AG08395 (cell line): ENCODE measurements around the gene ZFP36L2.

Experiments used
- DNase-seq: peaks from one replicate; pipeline ENCODE4 v3.0.0; 2012; ENCODE audit warnings: mixed read lengths, low spot score

ZFP36L2 gene

GRCh38 chr2:43223521-43224001 is 2.8 kb downstream of the ZFP36L2 start:
- no peak for DNase-seq

- DNase-seq = no peak
These were observed 3.7 kb downstream of the ZFP36L2 start for GRCh38 chr2:43222475-43223309.

DNA sequence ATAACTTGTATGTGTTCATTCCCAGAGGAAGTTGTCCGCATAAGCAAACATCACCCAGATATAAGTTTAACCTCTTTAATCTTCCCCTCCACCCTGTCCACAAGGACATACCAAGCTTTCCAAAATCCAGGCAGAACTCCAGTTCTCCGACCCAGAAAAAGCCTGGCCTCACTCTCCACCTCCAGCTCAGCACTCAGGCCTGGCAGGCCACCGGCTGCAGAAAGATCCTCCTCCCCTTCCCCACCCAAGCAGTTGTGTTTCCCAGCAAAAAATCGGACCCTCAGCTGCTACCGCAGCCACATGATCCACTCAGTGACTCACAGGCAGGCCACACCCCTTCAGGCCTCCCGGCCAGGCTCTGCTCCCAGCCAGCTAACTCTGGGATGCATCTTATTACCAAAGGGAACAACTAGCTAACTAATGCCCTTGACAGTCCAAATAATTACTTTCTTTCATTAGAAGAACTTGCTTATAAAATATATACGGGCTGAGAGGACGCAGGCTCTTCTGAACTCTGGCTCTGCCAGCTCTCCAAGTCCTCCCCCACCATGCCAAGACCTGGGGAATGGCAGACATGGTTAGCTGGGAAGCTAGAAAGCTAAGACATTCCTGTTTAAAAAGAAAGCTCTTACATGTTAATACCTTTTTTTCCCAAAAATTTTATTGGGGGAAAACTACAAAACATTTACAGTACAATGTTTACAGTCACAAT is 4.5 kb downstream of the ZFP36L2 start:
- peak; percentile 85 for DNase-seq

DNA sequence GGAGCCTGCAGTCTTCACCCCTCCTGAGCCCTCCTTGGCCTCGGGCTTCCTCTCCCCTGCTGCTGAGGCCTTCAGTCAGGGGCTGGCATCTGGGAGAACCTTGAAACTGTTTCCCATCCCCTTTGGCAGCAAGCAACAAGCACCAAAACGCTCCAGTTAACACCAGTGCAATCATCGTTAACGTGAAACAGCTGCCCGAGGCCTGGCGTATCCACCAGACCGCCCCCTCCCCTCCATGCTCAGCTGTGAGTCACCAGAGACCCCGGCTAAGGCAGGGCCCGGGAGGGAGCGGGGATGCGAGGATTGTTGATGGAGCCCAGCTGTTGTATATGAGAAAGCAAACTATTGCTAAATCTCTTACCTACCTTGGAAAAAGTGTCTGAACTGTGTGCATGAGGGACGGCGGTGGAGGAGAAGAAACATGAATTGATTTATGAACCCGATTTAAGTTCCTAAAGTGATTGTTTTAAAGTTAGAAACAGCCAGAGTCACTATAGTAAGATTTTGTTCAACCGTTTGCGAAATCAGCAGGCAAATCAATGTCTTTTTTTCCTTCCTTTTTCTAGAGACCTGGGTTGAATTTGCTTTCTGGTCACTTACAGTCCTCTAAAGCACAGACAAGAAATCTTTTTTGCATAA is 5.2 kb downstream of the ZFP36L2 start:
- peak; percentile 43 for DNase-seq

DNA sequence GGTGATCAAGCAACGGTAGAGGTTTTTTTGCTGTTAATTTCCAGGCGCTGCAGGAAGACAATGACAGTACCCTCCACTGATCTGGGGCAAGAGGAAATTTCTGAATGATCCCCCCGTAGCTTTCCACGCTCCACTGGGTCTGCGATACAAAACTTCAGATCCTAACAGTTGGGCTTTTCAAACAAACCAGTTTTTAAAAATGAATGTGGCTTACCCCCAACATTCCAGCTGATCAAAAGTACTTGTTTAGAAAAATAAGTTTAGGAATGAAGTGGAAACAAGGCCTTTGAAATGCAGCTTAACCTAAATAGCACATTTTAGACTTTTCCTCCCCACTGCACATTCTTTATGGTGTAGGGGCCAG is 5.7 kb downstream of the ZFP36L2 start:
- no peak for DNase-seq

DNA sequence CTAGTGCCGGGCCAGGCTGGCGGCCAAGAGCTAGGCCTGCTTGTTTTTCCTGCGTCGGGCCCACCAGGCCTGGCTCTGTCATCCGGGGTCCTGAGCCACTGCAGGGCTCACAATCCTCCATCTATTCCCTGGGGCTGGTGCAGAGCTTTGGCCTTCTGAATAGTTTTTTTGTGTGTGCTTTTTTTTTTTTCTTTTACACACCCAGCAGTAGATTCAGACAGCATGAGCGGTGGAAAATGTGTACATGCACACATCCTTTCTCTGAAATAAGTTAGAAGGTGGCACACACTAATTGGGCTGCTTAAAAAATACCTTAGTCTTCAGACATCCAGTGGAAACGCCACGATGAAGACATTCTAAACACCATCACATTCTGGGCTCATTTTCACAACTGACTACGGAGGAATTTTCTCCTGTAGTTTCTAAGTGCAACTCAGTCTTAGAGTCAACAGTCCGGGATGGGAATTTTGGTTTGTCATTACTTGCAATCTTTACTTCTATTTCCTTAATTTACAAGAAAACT is 6.1 kb downstream of the ZFP36L2 start:
- no peak for DNase-seq

- peak; percentile 83 for DNase-seq
These were observed 6.8 kb downstream of the ZFP36L2 start for GRCh38 chr2:43219383-43220228.

DNA sequence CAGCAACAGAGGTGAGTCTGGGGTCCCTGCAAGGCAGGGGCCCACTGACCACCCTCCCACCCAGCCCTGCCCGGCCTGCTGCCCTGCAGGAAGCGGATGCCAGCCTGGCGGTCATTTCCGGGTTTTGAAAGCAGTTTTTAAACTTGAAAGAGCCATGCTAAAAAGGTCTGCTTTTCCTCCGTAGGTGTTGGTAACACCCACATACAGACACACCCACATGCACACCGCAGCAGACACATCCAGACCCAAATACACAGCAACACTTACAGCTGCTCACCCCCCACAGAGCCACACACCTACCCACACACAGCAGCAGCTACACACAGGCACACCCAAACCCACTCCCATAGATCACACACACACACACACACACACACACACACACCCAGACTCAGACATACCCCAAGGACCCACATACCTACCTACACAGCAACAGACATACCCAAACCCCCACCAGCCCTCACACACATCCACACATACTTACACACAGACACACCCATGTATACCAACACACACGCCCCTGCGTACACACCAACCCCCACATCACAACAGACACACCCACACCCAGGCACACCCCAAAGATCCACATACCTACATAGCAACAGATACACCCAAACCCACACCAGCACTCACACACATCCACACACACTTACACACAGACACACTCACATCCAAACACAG is 7.6 kb downstream of the ZFP36L2 start:
- DNase-seq = no peak

DNA sequence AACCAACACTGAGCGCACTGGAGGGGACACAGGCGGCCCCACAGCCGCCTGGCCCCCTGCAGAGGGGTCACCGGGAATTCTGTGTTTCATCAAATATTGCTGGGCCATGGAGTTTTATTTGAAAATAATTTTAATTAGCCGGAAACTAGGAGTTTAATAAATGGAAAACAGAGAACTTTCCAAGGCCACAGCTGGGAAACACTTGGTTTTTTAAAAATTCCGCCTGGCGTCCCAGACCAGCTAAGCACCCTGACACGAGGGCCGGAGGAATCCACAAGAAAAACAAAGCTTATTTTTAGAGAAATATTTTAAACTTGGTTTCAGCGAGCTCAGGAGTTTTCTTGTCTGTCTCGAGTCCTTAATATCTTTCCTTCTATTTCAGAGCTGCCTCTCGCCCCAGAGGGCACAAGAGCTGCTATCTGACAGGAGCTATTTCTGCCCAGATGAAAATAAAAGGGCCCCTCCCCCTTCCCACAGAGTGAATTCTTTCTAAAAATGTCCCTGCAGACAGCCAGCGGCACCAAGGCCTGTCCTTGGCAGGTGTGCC is 8.2 kb downstream of the ZFP36L2 start:
- no peak for DNase-seq

GRCh38 chr2:43217228-43218154 is 8.9 kb downstream of the ZFP36L2 start:
- DNase-seq = no peak

DNA sequence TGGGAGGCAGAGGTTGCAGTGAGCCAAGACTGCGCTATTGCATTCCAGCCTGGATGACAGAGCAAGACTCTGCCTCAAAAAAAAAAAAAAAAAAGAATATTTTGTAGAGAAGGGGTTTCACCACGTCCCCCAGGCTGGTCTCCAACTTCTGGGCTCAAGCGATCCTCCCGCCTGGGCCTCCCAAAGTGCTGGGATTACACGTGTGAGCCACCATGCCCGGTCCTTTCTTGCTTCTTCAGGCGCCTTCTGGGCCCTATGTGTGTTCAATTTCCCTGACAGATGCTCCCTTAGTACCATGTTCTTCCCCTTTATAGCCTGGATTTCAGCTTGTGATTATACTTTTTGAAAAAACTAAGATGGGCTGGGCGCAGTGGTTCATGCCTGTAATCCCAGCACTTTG is 9.8 kb downstream of the ZFP36L2 start:
- no peak for DNase-seq

- DNase-seq = no peak
These were observed 10.6 kb downstream of the ZFP36L2 start for GRCh38 chr2:43215673-43216255.

- DNase-seq = no peak
These were observed 12.2 kb downstream of the ZFP36L2 start for GRCh38 chr2:43214253-43214652.

- no peak for DNase-seq
These were observed 13.5 kb downstream of the ZFP36L2 start for GRCh38 chr2:43212931-43213330.

DNA sequence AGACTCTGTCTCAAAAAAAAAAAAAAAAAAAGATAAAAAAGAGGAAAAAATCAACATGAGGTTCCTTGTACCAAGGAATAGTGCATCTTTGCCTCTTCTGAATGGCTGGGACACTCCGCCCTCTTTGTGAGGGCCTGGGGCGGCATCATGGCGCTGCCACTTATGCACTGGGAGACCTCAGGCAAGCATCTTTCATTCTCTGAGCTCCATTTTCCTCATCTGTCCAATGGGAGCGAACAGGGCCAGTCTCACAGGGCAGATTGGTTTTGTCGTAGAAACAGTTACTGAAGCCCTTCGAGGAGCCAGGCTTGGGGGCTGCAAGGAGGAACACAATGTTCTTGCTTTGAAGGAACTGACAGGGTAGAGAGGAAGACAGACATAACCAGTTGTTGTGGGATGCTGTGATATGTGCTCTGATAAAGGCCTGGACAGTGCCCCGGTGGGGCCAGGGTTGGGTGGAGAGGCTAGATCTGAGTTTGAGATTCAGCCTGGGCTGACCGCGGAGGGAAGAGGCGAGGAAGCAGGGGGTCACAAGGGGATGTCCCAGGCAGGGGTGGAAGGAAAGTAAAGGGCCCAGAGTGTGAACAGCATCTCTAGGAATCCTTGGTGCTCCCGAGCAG is 14.1 kb downstream of the ZFP36L2 start:
- no peak for DNase-seq

DNA sequence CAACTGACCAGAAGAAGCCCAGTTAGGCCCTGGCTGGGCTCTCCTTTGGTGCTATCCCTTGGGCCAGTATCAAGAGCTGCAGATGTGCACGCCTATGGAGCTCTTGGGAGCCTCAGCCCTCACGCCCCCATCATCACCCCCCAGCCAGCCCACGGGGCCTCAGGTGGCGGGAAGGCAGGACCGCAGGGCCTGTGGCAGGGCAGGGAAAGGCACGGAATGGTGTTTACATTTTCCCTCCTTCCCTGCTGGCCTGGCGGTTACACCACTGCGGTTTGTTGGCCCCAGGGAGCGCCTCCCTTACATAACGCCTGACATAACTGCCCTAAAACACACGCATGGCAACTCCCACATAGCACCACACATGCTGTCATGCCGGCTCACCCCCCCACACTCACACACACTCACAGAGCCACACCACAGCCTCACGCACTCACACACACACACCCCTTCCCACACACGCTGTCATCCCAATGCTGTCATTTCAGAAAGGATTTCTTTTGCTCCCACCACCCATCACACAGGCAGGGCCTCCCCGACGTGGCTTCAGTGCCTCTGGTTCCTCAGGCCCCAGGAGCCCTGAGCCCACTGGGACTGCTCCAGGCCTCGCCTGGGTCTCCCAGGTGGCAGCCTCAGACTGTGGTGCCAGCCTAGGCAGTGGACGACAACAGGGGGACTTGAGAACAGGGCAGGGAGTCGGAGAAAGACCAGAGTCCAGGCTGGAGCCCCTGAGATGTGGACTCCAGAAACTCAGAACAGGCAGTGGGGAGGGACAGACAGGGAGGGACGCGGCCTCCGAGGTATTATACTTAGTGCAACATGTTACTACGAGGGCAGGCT is 15.7 kb downstream of the ZFP36L2 start:
- peak; percentile 87 for DNase-seq

DNA sequence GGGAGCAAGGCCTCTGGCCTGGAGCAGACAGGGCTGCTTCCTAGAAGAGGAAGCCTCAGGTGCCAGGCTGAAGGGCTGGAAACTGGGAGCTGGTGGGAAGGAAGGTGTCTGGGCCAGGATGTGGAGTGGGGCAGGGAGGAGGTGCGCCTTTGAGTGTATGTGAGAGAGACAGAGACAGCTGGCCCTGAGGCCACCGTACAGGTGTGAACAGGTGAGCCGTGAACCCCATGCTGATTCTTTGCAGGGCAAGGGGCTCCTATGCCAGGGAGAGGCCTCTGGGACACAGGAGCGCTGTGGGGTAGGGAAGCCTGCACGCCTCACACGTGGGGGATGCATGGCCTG is 16.3 kb downstream of the ZFP36L2 start:
- DNase-seq = no peak

DNA sequence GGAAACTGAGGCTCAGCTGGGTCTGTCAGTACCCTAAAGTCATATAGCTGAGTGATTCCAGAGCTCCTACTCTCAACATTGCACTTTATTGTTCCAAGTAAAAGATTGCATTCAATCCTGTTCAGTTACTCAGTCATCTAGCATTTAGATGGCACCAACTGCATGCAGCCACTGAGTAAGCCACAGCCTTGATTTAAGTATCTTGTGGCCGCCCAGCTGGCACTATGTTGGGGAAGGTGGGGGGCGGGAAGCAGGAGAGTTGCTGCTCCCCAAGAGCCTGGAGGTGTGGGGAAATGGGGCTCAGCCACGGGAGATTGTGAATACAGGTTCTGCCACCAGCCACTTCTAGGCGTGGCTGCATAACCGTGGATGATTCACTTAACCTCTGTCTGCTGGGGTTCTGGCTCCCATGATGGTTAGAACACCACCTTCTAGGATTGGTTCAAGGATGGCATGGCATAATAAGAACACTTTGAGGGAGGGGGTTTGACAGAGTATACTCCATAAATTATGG is 17.1 kb downstream of the ZFP36L2 start:
- DNase-seq = no peak
